HEK293 (cell line): ENCODE measurements around the gene POC1B.

Experiments
- CTCF ChIA-PET: fragments of 350-600 bp; formaldehyde crosslinking; extraction: SDS; loops from one replicate; lab custom pipeline; 2021; ENCODE audit warnings: antibody characterized with exemption; lab: Yijun Ruan, JAX
- POLR2A ChIA-PET: fragments of 300-600 bp; formaldehyde crosslinking; extraction: SDS; loops from one replicate; lab custom pipeline; 2020; ENCODE audit warnings: antibody characterized with exemption, inconsistent platforms; lab: Yijun Ruan, JAX
- H3K27ac ChIP-seq: fragments of 200-500 bp; sonication (Bioruptor generic); 2 replicates; pipeline ENCODE4 v1.5.1; 2014; ENCODE audit warnings: low read depth, low read length, control low read depth, inconsistent platforms; ENCODE audit errors: extremely low read depth
- H3K36me3 ChIP-seq, 2 experiments: fragments of 200-500 bp in 1 of 2; sonication (Bioruptor generic) in 1 of 2; 1 replicate in 1 of 2; 2 replicates in 1 of 2; pipeline ENCODE4 v1.5.1; 2014 to 2017; ENCODE audit warnings: inconsistent platforms in 2 of 2, low read length in 2 of 2; ENCODE audit not compliant: control insufficient read depth in 2 of 2, insufficient read depth in 1 of 2
- H3K4me1 ChIP-seq: fragments of 200-500 bp; sonication (Bioruptor generic); 2 replicates; pipeline ENCODE4 v1.5.1; 2014; ENCODE audit warnings: mild to moderate bottlenecking, low read length, inconsistent platforms; ENCODE audit not compliant: control insufficient read depth, insufficient read depth
- H3K4me3 ChIP-seq: 2 replicates; pipeline ENCODE4 v1.5.1; 2011; ENCODE audit warnings: low read depth, mild to moderate bottlenecking, control low read depth, low read length, moderate library complexity
- H3K9me3 ChIP-seq: fragments of 200-500 bp; sonication (Bioruptor generic); 2 replicates; pipeline ENCODE4 v1.5.1; 2014; ENCODE audit warnings: low read depth, low read length, inconsistent platforms; ENCODE audit not compliant: control insufficient read depth, insufficient read depth
- FEZF1 ChIP-seq: fragments of 450-650 bp; formaldehyde crosslinking; IDR thresholded peaks from 2 replicates; pipeline ENCODE4 v1.5.1; 2016; ENCODE audit warnings: missing biosample characterization, missing genetic modification characterization
- IKZF3 ChIP-seq: fragments of 450-650 bp; IDR thresholded peaks from 2 replicates; pipeline ENCODE4 v1.5.0; 2018; ENCODE audit warnings: missing biosample characterization, mild to moderate bottlenecking, missing genetic modification characterization, moderate library complexity
- SP2 ChIP-seq: fragments of 450-650 bp; formaldehyde crosslinking; IDR thresholded peaks from 2 replicates; pipeline ENCODE4 v1.5.1; 2016; ENCODE audit warnings: missing biosample characterization, missing genetic modification characterization
- TCF7L2 ChIP-seq: IDR thresholded peaks from 2 replicates; pipeline ENCODE4 v1.6.1; 2011; ENCODE audit warnings: low read depth, mild to moderate bottlenecking, inconsistent platforms, low read length, moderate library complexity, borderline replicate concordance
- ZBTB1 ChIP-seq: fragments of 450-650 bp; formaldehyde crosslinking; IDR thresholded peaks from 2 replicates; pipeline ENCODE4 v1.5.1; 2016; ENCODE audit warnings: missing biosample characterization, missing genetic modification characterization
- ZBTB17 ChIP-seq: fragments of 450-650 bp; formaldehyde crosslinking; IDR thresholded peaks from 2 replicates; pipeline ENCODE4 v1.5.1; 2016; ENCODE audit warnings: missing biosample characterization, missing genetic modification characterization
- ZBTB20 ChIP-seq: fragments of 450-650 bp; formaldehyde crosslinking; IDR thresholded peaks from 2 replicates; pipeline ENCODE4 v1.5.1; 2016; ENCODE audit warnings: missing biosample characterization, missing genetic modification characterization
- ZFHX2 ChIP-seq: fragments of 450-650 bp; formaldehyde crosslinking; conservative IDR thresholded peaks from 2 replicates; pipeline ENCODE4 v1.5.1; 2016; ENCODE audit warnings: missing biosample characterization, missing genetic modification characterization
- ZIC2 ChIP-seq: fragments of 450-650 bp; formaldehyde crosslinking; IDR thresholded peaks from 2 replicates; pipeline ENCODE4 v1.5.1; 2016; ENCODE audit warnings: missing biosample characterization, missing genetic modification characterization
- ZNF133 ChIP-seq: fragments of 450-650 bp; formaldehyde crosslinking; IDR thresholded peaks from 2 replicates; pipeline ENCODE4 v1.5.1; 2016; ENCODE audit warnings: missing biosample characterization, missing genetic modification characterization
- ZNF155 ChIP-seq: fragments of 450-650 bp; formaldehyde crosslinking; IDR thresholded peaks from 2 replicates; pipeline ENCODE4 v1.5.1; 2016; ENCODE audit warnings: missing biosample characterization, missing genetic modification characterization
- ZNF221 ChIP-seq: fragments of 450-650 bp; formaldehyde crosslinking; IDR thresholded peaks from 2 replicates; pipeline ENCODE4 v1.5.1; 2017; ENCODE audit warnings: missing biosample characterization, missing genetic modification characterization, borderline replicate concordance
- ZNF223 ChIP-seq: fragments of 450-650 bp; formaldehyde crosslinking; IDR thresholded peaks from 2 replicates; pipeline ENCODE4 v1.5.1; 2016; ENCODE audit warnings: missing biosample characterization, missing genetic modification characterization
- ZNF23 ChIP-seq: fragments of 450-650 bp; formaldehyde crosslinking; IDR thresholded peaks from 2 replicates; pipeline ENCODE4 v1.5.1; 2016; ENCODE audit warnings: missing biosample characterization, missing genetic modification characterization, borderline replicate concordance
- ZNF266 ChIP-seq: fragments of 450-650 bp; formaldehyde crosslinking; IDR thresholded peaks from 2 replicates; pipeline ENCODE4 v1.5.1; 2016; ENCODE audit warnings: missing biosample characterization, missing genetic modification characterization, low read depth
- ZNF311 ChIP-seq: fragments of 450-650 bp; formaldehyde crosslinking; IDR thresholded peaks from 2 replicates; pipeline ENCODE4 v1.5.1; 2017; ENCODE audit warnings: missing biosample characterization, missing genetic modification characterization, borderline replicate concordance
- ZNF660 ChIP-seq: fragments of 450-650 bp; IDR thresholded peaks from 2 replicates; pipeline ENCODE4 v1.5.1; 2018; ENCODE audit warnings: missing biosample characterization, mild to moderate bottlenecking, missing genetic modification characterization
- ZNF768 ChIP-seq: fragments of 450-650 bp; formaldehyde crosslinking; IDR thresholded peaks from 2 replicates; pipeline ENCODE4 v1.5.1; 2018; ENCODE audit warnings: missing biosample characterization, mild to moderate bottlenecking, missing genetic modification characterization
- ZSCAN23 ChIP-seq: fragments of 450-650 bp; formaldehyde crosslinking; IDR thresholded peaks from 2 replicates; pipeline ENCODE4 v1.5.1; 2016; ENCODE audit warnings: missing biosample characterization, missing genetic modification characterization
- TF ChIP-seq, protein P1 (sequence below): fragments of 450-650 bp; formaldehyde crosslinking; IDR thresholded peaks from 2 replicates; pipeline ENCODE4 v1.5.1; 2016; ENCODE audit warnings: missing biosample characterization, missing genetic modification characterization, low read depth
- TF ChIP-seq, protein P2 (sequence below): fragments of 450-650 bp; formaldehyde crosslinking; IDR thresholded peaks from 2 replicates; pipeline ENCODE4 v1.5.1; 2016; ENCODE audit warnings: missing biosample characterization, missing genetic modification characterization
- TF ChIP-seq, protein P3 (sequence below): fragments of 450-650 bp; formaldehyde crosslinking; IDR thresholded peaks from 2 replicates; pipeline ENCODE4 v1.5.1; 2016; ENCODE audit warnings: missing biosample characterization, missing genetic modification characterization
- TF ChIP-seq, protein P4 (sequence below): fragments of 450-650 bp; formaldehyde crosslinking; IDR thresholded peaks from 2 replicates; pipeline ENCODE4 v1.5.1; 2017; ENCODE audit warnings: missing biosample characterization, missing genetic modification characterization

POC1B gene

DNA sequence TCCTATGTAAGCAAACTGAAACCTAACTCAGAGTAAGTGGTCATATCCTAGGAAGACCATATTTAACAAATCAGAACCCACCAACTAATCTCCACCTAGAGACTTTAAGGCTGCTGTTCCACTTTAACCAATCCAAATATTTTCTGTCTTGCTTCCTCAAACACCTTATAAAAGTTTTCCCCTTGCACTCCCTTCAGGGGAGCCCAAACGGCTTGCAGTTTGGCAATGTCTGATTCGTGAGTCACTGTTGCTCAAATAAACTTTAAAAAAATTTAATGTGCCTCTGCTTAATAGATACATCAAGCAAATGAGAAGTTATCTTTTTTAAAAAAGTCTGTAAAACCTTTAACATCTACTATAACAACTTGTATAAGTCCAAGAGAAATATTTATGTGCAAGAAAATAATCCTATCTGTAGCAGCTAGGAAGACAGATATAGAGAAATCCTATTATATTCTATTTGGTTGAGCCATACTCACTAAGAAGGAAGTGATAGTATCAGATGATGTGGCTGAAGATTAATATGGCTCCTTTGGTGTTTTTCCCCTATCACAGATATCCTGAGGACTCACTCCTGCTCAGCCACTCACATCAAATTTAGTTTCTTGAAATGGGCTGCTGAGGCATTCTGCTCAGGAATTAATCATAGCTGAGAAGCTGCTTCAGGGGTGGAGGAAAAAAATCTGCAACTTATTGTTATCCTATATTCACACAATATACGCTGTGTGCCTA is 108.4 kb downstream of the POC1B start (continued):
- TF ChIP-seq ZNF133 (tag by site-specific recombination) (no peak), ZBTB20 (tag by site-specific recombination) (no peak), ZNF311 (tag by site-specific recombination) (no peak), ZNF768 (tag by site-specific recombination) (no peak)
- TF ChIP-seq, protein P1, sequence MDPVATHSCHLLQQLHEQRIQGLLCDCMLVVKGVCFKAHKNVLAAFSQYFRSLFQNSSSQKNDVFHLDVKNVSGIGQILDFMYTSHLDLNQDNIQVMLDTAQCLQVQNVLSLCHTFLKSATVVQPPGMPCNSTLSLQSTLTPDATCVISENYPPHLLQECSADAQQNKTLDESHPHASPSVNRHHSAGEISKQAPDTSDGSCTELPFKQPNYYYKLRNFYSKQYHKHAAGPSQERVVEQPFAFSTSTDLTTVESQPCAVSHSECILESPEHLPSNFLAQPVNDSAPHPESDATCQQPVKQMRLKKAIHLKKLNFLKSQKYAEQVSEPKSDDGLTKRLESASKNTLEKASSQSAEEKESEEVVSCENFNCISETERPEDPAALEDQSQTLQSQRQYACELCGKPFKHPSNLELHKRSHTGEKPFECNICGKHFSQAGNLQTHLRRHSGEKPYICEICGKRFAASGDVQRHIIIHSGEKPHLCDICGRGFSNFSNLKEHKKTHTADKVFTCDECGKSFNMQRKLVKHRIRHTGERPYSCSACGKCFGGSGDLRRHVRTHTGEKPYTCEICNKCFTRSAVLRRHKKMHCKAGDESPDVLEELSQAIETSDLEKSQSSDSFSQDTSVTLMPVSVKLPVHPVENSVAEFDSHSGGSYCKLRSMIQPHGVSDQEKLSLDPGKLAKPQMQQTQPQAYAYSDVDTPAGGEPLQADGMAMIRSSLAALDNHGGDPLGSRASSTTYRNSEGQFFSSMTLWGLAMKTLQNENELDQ (tag by site-specific recombination), result no peak
- TF ChIP-seq, protein P2, sequence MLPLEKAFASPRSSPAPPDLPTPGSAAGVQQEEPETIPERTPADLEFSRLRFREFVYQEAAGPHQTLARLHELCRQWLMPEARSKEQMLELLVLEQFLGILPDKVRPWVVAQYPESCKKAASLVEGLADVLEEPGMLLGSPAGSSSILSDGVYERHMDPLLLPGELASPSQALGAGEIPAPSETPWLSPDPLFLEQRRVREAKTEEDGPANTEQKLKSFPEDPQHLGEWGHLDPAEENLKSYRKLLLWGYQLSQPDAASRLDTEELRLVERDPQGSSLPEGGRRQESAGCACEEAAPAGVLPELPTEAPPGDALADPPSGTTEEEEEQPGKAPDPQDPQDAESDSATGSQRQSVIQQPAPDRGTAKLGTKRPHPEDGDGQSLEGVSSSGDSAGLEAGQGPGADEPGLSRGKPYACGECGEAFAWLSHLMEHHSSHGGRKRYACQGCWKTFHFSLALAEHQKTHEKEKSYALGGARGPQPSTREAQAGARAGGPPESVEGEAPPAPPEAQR (tag by site-specific recombination), result no peak

DNA sequence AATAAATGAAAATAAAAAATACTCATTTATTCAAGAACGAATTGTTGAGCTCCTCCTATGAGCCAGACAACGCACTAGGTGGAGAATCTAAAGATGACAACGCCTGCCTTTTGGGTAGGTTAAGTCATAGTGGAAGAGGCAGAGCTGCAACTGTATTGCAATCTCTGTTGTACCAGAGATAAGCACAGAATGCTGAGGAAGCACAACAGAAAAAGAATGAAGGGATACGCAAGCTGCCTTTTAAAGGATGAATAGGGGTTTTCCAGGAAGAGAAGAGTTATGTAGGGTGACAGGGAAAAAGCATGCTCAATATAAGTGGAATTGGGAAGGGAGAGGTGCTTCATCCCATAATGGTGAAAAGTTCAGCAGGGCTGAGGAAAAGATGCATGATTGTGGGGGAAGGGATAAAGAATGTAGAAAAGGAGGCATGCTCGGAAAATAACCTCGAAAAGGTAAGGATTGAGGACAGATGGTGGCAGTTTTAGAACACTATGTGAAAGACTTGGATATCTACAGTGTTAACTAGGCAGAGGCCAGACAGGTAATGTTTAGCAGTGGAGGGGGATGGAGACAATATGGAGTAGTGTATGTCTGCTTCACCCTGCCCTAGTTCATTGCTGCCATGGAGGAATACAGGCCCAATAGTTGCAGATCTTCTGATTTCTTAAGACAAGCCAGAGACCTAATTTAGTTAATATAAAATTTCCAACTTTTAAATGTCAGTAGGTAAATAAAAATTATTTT is 109.6 kb downstream of the POC1B start:
- ChIA-PET CTCF (no interaction called here), POLR2A (no interaction called here)
- TF ChIP-seq FEZF1 (tag by site-specific recombination), result no peak
- TF ChIP-seq ZNF133 (tag by site-specific recombination), result peak; percentile 53; the same call in 1 of the 2 replicates
- no peak for TF ChIP-seq ZFHX2 (tag by site-specific recombination)
- no peaks in the 10 kb centered on the region for H3K4me1 ChIP-seq
- H3K4me3 ChIP-seq, result no peak overlapping the region
- no peaks in the 10 kb centered on the region for H3K36me3 ChIP-seq
- H3K9me3 ChIP-seq, result no peaks in the 10 kb centered on the region
- H3K27ac ChIP-seq, result no peak overlapping the region

DNA sequence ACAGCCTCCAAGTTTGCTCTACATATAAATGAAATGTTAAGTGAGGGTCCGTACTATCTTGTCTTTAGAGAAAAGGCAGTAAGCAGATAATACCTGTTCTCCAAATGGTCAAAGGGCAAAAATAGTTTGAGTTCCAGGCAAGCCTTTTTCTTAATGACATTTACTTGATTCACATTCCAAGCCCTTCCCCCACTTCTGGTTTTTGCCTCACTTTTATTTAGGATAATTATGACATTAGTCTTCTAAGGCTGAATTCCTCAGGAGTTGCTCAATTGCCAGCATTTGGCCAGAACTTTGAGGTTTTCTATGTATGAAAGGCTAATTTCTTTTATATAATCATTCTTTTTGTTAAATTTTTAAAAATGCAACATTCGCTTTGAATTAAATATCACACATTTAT is 111.0 kb downstream of the POC1B start:
- POLR2A ChIA-PET, result no interaction called here
- CTCF ChIA-PET, result no interaction called here

DNA sequence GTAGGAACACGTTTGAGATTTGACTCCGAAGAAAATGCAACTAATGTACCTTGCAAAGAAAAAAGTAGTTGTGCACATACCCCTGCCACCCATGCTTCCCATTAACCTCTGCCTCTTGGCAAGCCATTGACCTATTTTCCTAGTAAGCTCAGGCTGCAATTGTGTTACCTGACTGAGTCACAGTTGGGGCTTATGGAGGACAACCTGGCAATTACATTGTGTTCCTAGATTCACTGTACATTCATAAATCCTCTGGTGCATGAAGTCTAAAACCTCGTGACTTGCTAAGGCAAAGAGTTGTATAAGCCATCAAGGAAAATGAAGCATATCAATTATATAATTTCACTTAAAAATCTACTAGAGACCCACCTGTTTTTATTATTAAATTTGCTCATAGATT is 111.5 kb downstream of the POC1B start:
- no peaks in the 10 kb centered on the region for H3K4me1 ChIP-seq
- POLR2A ChIA-PET, result no interaction called here
- TF ChIP-seq, protein P3, sequence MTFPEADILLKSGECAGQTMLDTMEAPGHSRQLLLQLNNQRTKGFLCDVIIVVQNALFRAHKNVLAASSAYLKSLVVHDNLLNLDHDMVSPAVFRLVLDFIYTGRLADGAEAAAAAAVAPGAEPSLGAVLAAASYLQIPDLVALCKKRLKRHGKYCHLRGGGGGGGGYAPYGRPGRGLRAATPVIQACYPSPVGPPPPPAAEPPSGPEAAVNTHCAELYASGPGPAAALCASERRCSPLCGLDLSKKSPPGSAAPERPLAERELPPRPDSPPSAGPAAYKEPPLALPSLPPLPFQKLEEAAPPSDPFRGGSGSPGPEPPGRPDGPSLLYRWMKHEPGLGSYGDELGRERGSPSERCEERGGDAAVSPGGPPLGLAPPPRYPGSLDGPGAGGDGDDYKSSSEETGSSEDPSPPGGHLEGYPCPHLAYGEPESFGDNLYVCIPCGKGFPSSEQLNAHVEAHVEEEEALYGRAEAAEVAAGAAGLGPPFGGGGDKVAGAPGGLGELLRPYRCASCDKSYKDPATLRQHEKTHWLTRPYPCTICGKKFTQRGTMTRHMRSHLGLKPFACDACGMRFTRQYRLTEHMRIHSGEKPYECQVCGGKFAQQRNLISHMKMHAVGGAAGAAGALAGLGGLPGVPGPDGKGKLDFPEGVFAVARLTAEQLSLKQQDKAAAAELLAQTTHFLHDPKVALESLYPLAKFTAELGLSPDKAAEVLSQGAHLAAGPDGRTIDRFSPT (tag by site-specific recombination), result no peak
- TF ChIP-seq ZBTB1 (no peak), ZNF266 (tag by site-specific recombination) (no peak), ZIC2 (tag by site-specific recombination) (no peak), ZBTB17 (tag by site-specific recombination) (no peak), ZNF155 (tag by site-specific recombination) (no peak), ZNF660 (no peak), ZNF223 (tag by site-specific recombination) (no peak), ZSCAN23 (tag by site-specific recombination) (no peak)
- TF ChIP-seq, protein P4, sequence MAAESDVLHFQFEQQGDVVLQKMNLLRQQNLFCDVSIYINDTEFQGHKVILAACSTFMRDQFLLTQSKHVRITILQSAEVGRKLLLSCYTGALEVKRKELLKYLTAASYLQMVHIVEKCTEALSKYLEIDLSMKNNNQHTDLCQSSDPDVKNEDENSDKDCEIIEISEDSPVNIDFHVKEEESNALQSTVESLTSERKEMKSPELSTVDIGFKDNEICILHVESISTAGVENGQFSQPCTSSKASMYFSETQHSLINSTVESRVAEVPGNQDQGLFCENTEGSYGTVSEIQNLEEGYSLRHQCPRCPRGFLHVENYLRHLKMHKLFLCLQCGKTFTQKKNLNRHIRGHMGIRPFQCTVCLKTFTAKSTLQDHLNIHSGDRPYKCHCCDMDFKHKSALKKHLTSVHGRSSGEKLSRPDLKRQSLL (tag by site-specific recombination), result no peak
- TF ChIP-seq, all 188 proteins: peak for 0
- Histone ChIP-seq H3K27ac (no peak overlapping the region), H3K4me3 (no peak overlapping the region), H3K9me3 (no peaks in the 10 kb centered on the region), H3K36me3 (no peaks in the 10 kb centered on the region)
- CTCF ChIA-PET, result no interaction called here

More for the DNA sequence above, 111.0 kb downstream of the POC1B start:
- Histone ChIP-seq H3K9me3 (no peaks in the 10 kb centered on the region), H3K36me3 (no peaks in the 10 kb centered on the region), H3K4me3 (no peak overlapping the region), H3K4me1 (no peaks in the 10 kb centered on the region), H3K27ac (no peak overlapping the region)
- no peak for TF ChIP-seq ZNF221 (tag by site-specific recombination)
- no peak for TF ChIP-seq ZNF23
- no peak for TF ChIP-seq SP2 (tag by site-specific recombination)
- TF ChIP-seq TCF7L2, result no peak
- no peak for TF ChIP-seq IKZF3
